Astrocyte of the spinal cord (primary cell): Measurements from ENCODE around the gene ARHGAP22.

Source experiments
- DNase-seq: peaks from one replicate; pipeline ENCODE4 v3.0.0; 2011; ENCODE audit warnings: low read depth, low spot score
- H3K4me3 ChIP-seq: 2 replicates; pipeline ENCODE4 v1.5.1; 2011; ENCODE audit warnings: low read depth, mild to moderate bottlenecking, low read length, moderate library complexity
- CTCF ChIP-seq: IDR thresholded peaks from 2 replicates; pipeline ENCODE4 v1.5.1; 2012; ENCODE audit warnings: low read depth, mild to moderate bottlenecking, low read length, inconsistent platforms
- in situ Hi-C: cut with HindIII; loops from 2 replicates; pipeline ENCODE4 v1.10.0; 2017; ENCODE audit warnings: low sequenced_read_pairs

Gene ARHGAP22

GRCh38 chr10:48603421-48604038, 1.3 kb downstream of the ARHGAP22 start:
- in situ Hi-C loops: no loop called here
- no peak for DNase-seq
- peak overlapping the region; percentile 81 for H3K4me3 ChIP-seq
- TF ChIP-seq CTCF: no peak

GRCh38 chr10:48602401-48603135, 2.3 kb downstream of the ARHGAP22 start:
- DNase-seq: no peak
- TF ChIP-seq CTCF: no peak
- peak overlapping the region; percentile 81 for H3K4me3 ChIP-seq
- in situ Hi-C loops: no loop called here

- no peak overlapping the region for H3K4me3 ChIP-seq
- no peak for DNase-seq
- TF ChIP-seq CTCF: no peak
- in situ Hi-C loops: no loop called here
Observed at GRCh38 chr10:48601789-48602188, 3.1 kb downstream of the ARHGAP22 start.

GRCh38 chr10:48600645-48601505, 4.0 kb downstream of the ARHGAP22 start:
- TF ChIP-seq CTCF: no peak
- no peak for DNase-seq
- H3K4me3 ChIP-seq: no peak overlapping the region
- in situ Hi-C loops: no loop called here

GRCh38 chr10:48599830-48600134, 5.1 kb downstream of the ARHGAP22 start:
- TF ChIP-seq CTCF: no peak
- H3K4me3 ChIP-seq: no peak overlapping the region
- no peak for DNase-seq
- in situ Hi-C loops: no loop called here

- in situ Hi-C loops: no loop called here
- H3K4me3 ChIP-seq: no peak overlapping the region
- DNase-seq: no peak
- no peak for TF ChIP-seq CTCF
Observed at GRCh38 chr10:48598936-48599829, 5.7 kb downstream of the ARHGAP22 start.
